Lung (tissue), 12 donors: ENCODE measurements around the gene DNMBP. TPM values are rescaled to one million over a fixed set of nuclear protein-coding genes. Genes with fewer than 3 reads are reported as not detected.

Experiments
- ATAC-seq: fragments of 200-7000 bp; cut with Tn5 transposase; one replicate; pipeline ENCODE4 v1.9.1; 2020; ENCODE audit warnings: moderate number of reproducible peaks; ENCODE audit not compliant: insufficient read depth, low FRiP score
- DNase-seq, 3 donors: peaks; one replicate each; pipeline ENCODE4 v3.0.0-alpha.2; 2013 to 2017
- H3K27ac ChIP-seq, 2 donors: one replicate each; pipeline ENCODE4 v1.5.1; 2013; ENCODE audit warnings: mild to moderate bottlenecking in 2 of 2, moderate library complexity in 2 of 2, control low read depth in 1 of 2, inconsistent platforms in 1 of 2, low read depth in 1 of 2, low read length in 1 of 2
- H3K27me3 ChIP-seq, 3 donors: one replicate each; pipeline ENCODE4 v1.5.1; 2013; ENCODE audit warnings: low read length in 2 of 3; ENCODE audit not compliant: control insufficient read depth in 3 of 3, insufficient read depth in 3 of 3
- H3K36me3 ChIP-seq, 4 donors: one replicate each; pipeline ENCODE4 v1.5.1; 2013; ENCODE audit warnings: low read length in 4 of 4, mild to moderate bottlenecking in 1 of 4, moderate library complexity in 1 of 4; ENCODE audit not compliant: control insufficient read depth in 4 of 4, insufficient read depth in 4 of 4
- H3K4me1 ChIP-seq, 5 donors: one replicate each; pipeline ENCODE4 v1.5.1; 2013; ENCODE audit warnings: low read length in 5 of 5, mild to moderate bottlenecking in 2 of 5, moderate library complexity in 1 of 5; ENCODE audit not compliant: control insufficient read depth in 5 of 5, insufficient read depth in 5 of 5
- H3K4me3 ChIP-seq: one replicate; pipeline ENCODE4 v1.5.1; 2013; ENCODE audit warnings: mild to moderate bottlenecking, control low read depth, moderate library complexity
- H3K9ac ChIP-seq, 2 donors: one replicate each; pipeline ENCODE4 v1.5.1; 2013; ENCODE audit warnings: low read length in 2 of 2, control low read depth in 1 of 2; ENCODE audit not compliant: insufficient read depth in 1 of 2
- H3K9me3 ChIP-seq, 4 donors: one replicate each; pipeline ENCODE4 v1.5.1; 2013; ENCODE audit warnings: low read length in 3 of 4, mild to moderate bottlenecking in 1 of 4, moderate library complexity in 1 of 4; ENCODE audit not compliant: control insufficient read depth in 4 of 4, insufficient read depth in 3 of 4
- CTCF ChIP-seq: IDR thresholded peaks from 2 replicates; pipeline ENCODE4 v1.5.1; 2012; ENCODE audit warnings: mild to moderate bottlenecking; ENCODE audit errors: control extremely low read depth, extremely low read depth
- WGBS, 2 donors: extraction: QIAGEN DNeasy Blood & Tissue Kit; methylation state at CpG; one replicate each; pipeline ENCODE4 v1.1.7; 2013; 5-methylcytosine and 5-hydroxymethylcytosine counted together
- polyA plus RNA-seq, 2 donors: library from polyadenylated mRNA; stranded (reverse); fragments of 200-250 nt; gene quantifications; one replicate each; pipeline ENCODE4 v1.2.1, GENCODE V29; 2013
- total RNA-seq, 2 donors: library from RNA; depleted of rRNA in 1 of 2; stranded (reverse); fragments of >200 nt in 1 of 2; gene quantifications; one replicate each; pipeline ENCODE4 v1.2.1, GENCODE V29; 2014 to 2021
- donor health status: control.
- donor health status: control.
- donor health status: Bipolar disorder and iron deficiency.
- donor health status: healthy.
- donor health status: DM: yes; HTN: yes; CAD: no.

The DNMBP gene
- total and polyA plus RNA-seq, 4 donors, result 6.5 to 31.0 (median 12.5) TPM

DNA sequence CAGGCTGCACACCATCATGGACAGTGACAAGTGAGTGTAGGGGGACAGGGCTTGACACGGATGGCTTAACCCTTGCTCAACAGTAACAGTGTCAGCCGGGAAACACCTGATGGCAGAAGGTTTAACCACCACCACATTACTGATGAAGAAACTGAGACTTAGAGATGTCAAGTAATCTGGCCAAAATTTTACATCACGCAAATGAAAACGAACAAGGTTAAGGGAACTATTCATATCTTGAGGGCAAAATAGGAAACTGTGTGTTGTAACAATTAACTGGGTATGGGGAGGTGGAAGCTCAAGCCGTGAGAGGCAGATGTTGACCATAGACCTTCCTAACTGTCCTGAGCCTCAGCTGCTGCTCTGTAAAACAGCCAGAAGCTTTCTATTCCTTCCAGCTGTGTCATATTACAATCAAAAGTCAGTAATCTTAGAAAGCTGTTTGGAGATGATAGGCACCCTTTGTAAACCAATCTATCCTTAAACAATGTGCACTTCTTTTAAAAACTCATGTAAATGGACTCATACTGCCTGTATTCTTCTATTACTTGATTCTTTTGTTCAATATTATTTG, 158.9 kb downstream of the DNMBP start:
- Histone ChIP-seq H3K4me3 (no peak overlapping the region), H3K36me3 (peaks cover 0 to 2% (median 0%) of the 10 kb centered on the region in 4 donors), H3K4me1 (peaks cover 0 to 27% (median 0%) of the 10 kb centered on the region in 5 donors), H3K9ac (peak overlapping the region in 1 of 2 donors; percentile 47), H3K27me3 (no peaks in the 10 kb centered on the region), H3K9me3 (no peaks in the 10 kb centered on the region), H3K27ac (no peak overlapping the region)
- WGBS, 2 donors, result 36 to 58% methylated on average over 5 of the region's 5 CpGs
- DNase-seq (peak in 2 of 3 donors; percentile 85 to 87), ATAC-seq (no peak)
- TF ChIP-seq CTCF, result no peak

DNA sequence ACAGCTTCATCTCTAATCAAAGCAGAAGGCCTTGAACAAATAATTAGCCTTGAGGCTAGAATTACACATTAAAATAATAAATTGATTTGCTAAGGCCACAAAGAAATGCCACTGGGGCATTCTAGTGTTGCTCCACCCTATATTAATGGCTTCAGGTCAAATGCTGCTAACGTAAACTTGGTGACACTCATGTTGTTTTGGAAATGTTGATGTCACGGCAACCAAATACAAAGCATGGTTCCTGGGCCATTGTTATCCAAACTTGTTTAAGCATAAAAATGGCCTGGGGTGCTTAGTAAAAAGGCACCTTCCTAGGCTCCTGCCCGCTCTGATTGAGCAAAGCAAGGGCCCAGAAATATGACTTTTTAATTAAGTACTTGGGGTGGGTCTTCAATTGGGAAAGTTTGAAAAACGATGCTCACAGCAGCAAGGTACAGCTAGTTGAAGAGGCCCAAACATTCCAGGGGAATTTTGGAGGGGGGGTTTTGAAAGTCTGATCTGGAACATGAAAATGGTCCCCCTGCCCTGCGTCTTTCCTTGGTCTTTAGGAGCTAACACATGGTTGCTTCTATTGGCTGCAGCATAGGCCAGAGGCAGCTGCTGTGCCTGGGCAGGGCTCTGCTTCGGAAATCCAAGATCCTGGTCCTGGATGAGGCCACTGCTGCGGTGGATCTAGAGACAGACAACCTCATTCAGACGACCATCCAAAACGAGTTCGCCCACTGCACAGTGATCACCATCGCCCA, 159.6 kb downstream of the DNMBP start:
- peak; percentile 23 to 74 (median 58) for DNase-seq
- Histone ChIP-seq H3K9me3 (no peaks in the 10 kb centered on the region), H3K27ac (no peak overlapping the region), H3K36me3 (peaks cover 0 to 2% (median 0%) of the 10 kb centered on the region in 4 donors), H3K27me3 (no peaks in the 10 kb centered on the region), H3K9ac (peak overlapping the region in 1 of 2 donors; percentile 47), H3K4me3 (no peak overlapping the region), H3K4me1 (peaks cover 0 to 30% (median 0%) of the 10 kb centered on the region in 5 donors)
- WGBS, 2 donors, result 76 to 78% methylated on average over 11 of the region's 11 CpGs
- no peak for ATAC-seq
- no peak for TF ChIP-seq CTCF

DNA sequence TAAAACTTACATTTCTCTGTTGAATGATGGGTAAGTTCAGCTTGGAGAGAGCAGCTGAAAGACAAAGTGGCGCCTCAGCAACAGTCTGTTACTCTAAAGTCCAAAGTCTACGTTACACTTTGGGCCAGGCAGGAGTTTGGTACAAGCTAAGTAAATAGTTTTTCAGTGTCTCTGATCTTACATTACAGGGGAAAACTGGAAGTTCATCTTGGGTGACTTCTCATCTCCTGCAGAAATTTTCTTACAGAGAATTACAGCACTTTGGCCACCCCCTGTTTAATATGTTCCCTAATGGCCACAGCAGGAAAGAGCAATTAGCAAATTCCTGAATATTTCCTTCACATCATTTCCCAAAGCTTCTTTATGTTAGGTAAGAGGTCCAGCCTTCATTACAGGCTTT, 160.2 kb downstream of the DNMBP start:
- ATAC-seq (no peak), DNase-seq (no peak)
- WGBS, 2 donors, result 92% methylated on average over 2 of the region's 2 CpGs
- Histone ChIP-seq H3K4me3 (no peak overlapping the region), H3K9me3 (no peaks in the 10 kb centered on the region), H3K9ac (no peak overlapping the region), H3K27me3 (no peaks in the 10 kb centered on the region), H3K36me3 (peaks cover 0 to 2% (median 0%) of the 10 kb centered on the region in 4 donors), H3K4me1 (peaks cover 0 to 30% (median 0%) of the 10 kb centered on the region in 5 donors), H3K27ac (no peak overlapping the region)
- no peak for TF ChIP-seq CTCF
